Measurements from ENCODE around the gene NSMCE1. TPM values are rescaled to one million over a fixed set of nuclear protein-coding genes. Genes with fewer than 3 reads are reported as not detected.

NSMCE1 gene
- total and polyA plus RNA-seq, 2 of the 8 experiments (the other 6 are each of a cell fraction or from before 2014, with no cell fraction given), result 8.1 to 16.6 TPM

- TF ChIP-seq EZH2 (IDR thresholded peaks at IDR 0.05; ENCODE audit: low read depth, low read length, severe bottlenecking) (no peak), TCF12 (IDR thresholded peaks at IDR 0.05; ENCODE audit: low read depth, low read length) (no peak), EP300 (IDR thresholded peaks at IDR 0.05; ENCODE audit: borderline replicate concordance in 1 of 2, low read depth in 2 of 2, low read length in 2 of 2) (no peak), ASH2L (IDR thresholded peaks at IDR 0.05; ENCODE audit: low read length) (no peak), GABPA (IDR thresholded peaks at IDR 0.05; ENCODE audit: borderline replicate concordance, insufficient read depth, low read length) (peak; percentile 84; the same call in 1 of the 2 replicates), JUND (IDR thresholded peaks at IDR 0.05; ENCODE audit: low read length) (no peak), SIN3A (conservative IDR thresholded peaks at IDR 0.05 in 1 of 2, IDR thresholded peaks at IDR 0.05 in 1 of 2; ENCODE audit: low read depth in 1 of 2, low read length in 2 of 2) (no peak), HDAC6 (IDR thresholded peaks at IDR 0.05; ENCODE audit: low read depth, low read length) (no peak)
These were observed at the start of gene NSMCE1 (continued) for GRCh38 chr16:27268376-27269299.

Data from H1 (cell line).